Psoas muscle (tissue), 8 donors: ENCODE data around the gene FAM193A. TPM values are rescaled to one million over a fixed set of nuclear protein-coding genes. Genes with fewer than 3 reads are reported as not detected.

ENCODE experiments used
- ATAC-seq, 4 donors: fragments of 200-7000 bp; cut with Tn5 transposase; one replicate each; pipeline ENCODE4 v1.9.1; 2020; ENCODE audit warnings: moderate library complexity in 3 of 4, mild to moderate bottlenecking in 2 of 4
- DNase-seq, 2 donors: peaks; one replicate each; pipeline ENCODE4 v3.0.0-alpha.2; 2020
- H3K27ac ChIP-seq: fragments of 200-600 bp; one replicate; pipeline ENCODE4 v1.8.0; 2022
- H3K27me3 ChIP-seq, 3 donors: fragments of 200-600 bp in 1 of 3; one replicate each; pipeline versions ENCODE4 v1.6.1 to v1.8.0; 2013 to 2022; ENCODE audit warnings: low read length in 2 of 3, mild to moderate bottlenecking in 2 of 3, moderate library complexity in 1 of 3; ENCODE audit not compliant: insufficient read depth in 3 of 3
- H3K36me3 ChIP-seq, 2 donors: fragments of 200-600 bp in 1 of 2; one replicate each; pipeline versions ENCODE4 v1.6.1 to v1.8.0; 2013 to 2022; ENCODE audit warnings: low read depth in 1 of 2, mild to moderate bottlenecking in 1 of 2, moderate library complexity in 1 of 2; ENCODE audit not compliant: insufficient read depth in 1 of 2
- H3K4me1 ChIP-seq: fragments of 200-600 bp; one replicate; pipeline ENCODE4 v1.8.0; 2022
- H3K4me3 ChIP-seq: fragments of 200-600 bp; one replicate; pipeline ENCODE4 v1.8.0; 2022; ENCODE audit warnings: mild to moderate bottlenecking
- H3K9me3 ChIP-seq: fragments of 200-600 bp; one replicate; pipeline ENCODE4 v1.8.0; 2022
- WGBS, 3 donors: extraction: QIAGEN DNeasy Blood & Tissue Kit; methylation state at CpG; one replicate each; pipeline versions ENCODE4 v1.1.6 to v1.1.7; 2013; 5-methylcytosine and 5-hydroxymethylcytosine counted together
- intact Hi-C, 2 donors: fragments of 100-400 bp; cut with DNase I; formaldehyde crosslinking; loops; one replicate each; pipeline versions ENCODE4 v1.11.0 to v1.14.2; 2022
- polyA plus RNA-seq, 3 donors: library from polyadenylated mRNA; stranded (reverse); fragments of 200-250 nt; gene quantifications; one replicate each; pipeline ENCODE4 v1.2.3, GENCODE V29; 2013
- total RNA-seq, 4 donors: library from RNA; stranded (reverse); fragmentation: NEBNext Ultra II Directional in 2 of 4; extraction: Animal tissue kit (Norgen Biotek cat#: 25700) in 2 of 4; gene quantifications; one replicate each; pipeline versions ENCODE4 v1.2.1 to v1.2.4, GENCODE V29; 2021 to 2023
- TF ChIP-seq, protein P1 (sequence below): fragments of 200-600 bp; IDR thresholded peaks from one replicate; pipeline ENCODE4 v1.8.0; 2022; ENCODE audit warnings: antibody characterized with exemption
- donor health status: healthy with polysubstance abuse.
- donor health status: DM: no; HTN: no; CAD: no; lungs with moderate emphysema.
- donor health status: Bipolar disorder and iron deficiency.
- donor health status: healthy.
- donor health status: DM: yes; HTN: yes; CAD: no.
- donor health status: DM: no; HTN: no; CAD: no.
- donor health status: DM: no; HTN: no; CAD: no.
- donor health status: DM: yes; HTN: yes; CAD: no.

Gene FAM193A
- total and polyA plus RNA-seq, 7 donors = 7.5 to 20.0 (median 14.6) TPM

DNA sequence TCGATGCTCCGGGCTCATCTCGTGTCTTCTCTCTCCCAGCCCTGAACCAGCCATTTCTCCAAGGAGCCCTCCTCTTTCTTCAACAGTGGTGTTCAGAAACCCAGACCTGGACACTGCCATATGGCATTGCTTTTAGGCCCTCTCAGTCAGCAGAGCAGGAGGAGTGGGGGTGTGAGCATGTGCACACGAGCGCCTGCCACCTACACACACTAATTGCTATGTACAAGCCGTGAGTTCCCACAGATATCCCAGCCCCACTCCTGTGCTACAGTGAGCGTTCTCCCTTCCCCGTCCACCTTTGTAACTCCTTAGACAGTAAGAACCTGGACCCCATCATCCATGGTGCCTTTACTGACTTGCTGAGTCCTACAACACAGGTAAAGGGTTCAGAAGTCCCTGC, 165.9 kb downstream of the FAM193A start:
- no peak for DNase-seq
- intact Hi-C loops = no loop called here
- no peaks in the 10 kb centered on the region for H3K27me3 ChIP-seq
- no peak overlapping the region for H3K4me3 ChIP-seq
- TF ChIP-seq, protein P1, sequence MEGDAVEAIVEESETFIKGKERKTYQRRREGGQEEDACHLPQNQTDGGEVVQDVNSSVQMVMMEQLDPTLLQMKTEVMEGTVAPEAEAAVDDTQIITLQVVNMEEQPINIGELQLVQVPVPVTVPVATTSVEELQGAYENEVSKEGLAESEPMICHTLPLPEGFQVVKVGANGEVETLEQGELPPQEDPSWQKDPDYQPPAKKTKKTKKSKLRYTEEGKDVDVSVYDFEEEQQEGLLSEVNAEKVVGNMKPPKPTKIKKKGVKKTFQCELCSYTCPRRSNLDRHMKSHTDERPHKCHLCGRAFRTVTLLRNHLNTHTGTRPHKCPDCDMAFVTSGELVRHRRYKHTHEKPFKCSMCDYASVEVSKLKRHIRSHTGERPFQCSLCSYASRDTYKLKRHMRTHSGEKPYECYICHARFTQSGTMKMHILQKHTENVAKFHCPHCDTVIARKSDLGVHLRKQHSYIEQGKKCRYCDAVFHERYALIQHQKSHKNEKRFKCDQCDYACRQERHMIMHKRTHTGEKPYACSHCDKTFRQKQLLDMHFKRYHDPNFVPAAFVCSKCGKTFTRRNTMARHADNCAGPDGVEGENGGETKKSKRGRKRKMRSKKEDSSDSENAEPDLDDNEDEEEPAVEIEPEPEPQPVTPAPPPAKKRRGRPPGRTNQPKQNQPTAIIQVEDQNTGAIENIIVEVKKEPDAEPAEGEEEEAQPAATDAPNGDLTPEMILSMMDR = no peak
- H3K36me3 ChIP-seq = peaks cover 10 to 86% of the 10 kb centered on the region in 2 donors
- WGBS, 3 donors = 94 to 95% (median 95%) methylated on average over 8 of the region's 8 CpGs
- H3K27ac ChIP-seq = no peak overlapping the region
- H3K4me1 ChIP-seq = no peaks in the 10 kb centered on the region
- no peak for ATAC-seq
- H3K9me3 ChIP-seq = no peaks in the 10 kb centered on the region

DNA sequence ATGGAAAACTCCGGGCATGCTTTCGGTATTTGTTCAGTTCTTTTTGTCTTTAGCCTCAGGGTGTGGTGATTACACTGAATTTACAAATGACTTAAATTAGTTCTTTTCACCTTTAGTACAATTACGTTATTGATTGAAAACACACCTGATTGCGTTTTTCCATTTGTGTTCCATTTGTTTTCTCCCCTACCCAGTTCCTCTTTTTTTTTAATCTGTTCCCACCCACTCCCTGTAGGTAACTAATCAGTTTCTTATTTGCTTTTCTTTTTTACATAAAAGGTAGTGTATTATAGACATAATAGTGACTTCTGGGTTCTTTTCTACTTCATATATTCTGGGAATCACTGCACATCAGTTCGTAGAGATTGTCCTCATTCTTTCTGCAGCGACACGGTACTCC, 166.3 kb downstream of the FAM193A start:
- TF ChIP-seq, protein P1 = no peak
- WGBS, 3 donors = 88 to 90% (median 90%) methylated on average over 7 of the region's 7 CpGs
- intact Hi-C loops = no loop called here
- H3K27me3 ChIP-seq = no peaks in the 10 kb centered on the region
- H3K4me3 ChIP-seq = no peak overlapping the region
- no peaks in the 10 kb centered on the region for H3K4me1 ChIP-seq
- no peaks in the 10 kb centered on the region for H3K9me3 ChIP-seq
- H3K36me3 ChIP-seq = peaks cover 6 to 82% of the 10 kb centered on the region in 2 donors
- ATAC-seq (no peak), DNase-seq (no peak)
- no peak overlapping the region for H3K27ac ChIP-seq

DNA sequence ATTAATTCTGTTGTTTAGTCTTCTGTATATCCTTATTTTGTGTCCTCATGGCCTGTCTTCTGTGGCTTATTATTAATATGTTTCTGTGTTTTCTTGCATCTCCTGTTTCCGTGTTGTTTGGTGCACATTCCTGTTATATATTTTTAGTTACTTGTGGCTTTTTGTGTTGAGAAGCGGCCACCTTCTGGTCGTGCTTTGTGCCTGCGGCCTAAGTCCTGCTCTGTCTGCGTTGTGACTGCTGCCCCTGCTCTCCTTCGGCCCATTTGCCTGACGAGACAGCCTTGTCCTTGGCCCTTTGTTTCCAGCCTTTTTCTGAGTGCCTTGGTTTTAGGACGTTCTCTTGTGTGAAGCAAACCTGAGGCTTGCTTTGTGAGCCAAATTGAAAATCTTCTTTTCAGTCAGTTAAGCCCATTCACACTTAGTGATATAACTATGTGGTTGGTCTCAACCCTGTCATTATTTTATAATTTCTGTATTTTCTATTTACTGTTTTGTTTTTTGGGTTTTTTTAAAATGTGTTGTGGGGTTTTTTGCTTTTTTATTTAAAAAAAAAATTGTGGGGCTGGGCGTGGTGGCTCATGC, 175.9 kb downstream of the FAM193A start:
- H3K4me1 ChIP-seq = no peaks in the 10 kb centered on the region
- DNase-seq = peak in 1 of 2 donors; percentile 28
- no peaks in the 10 kb centered on the region for H3K27me3 ChIP-seq
- intact Hi-C loops = no loop called here
- no peak overlapping the region for H3K27ac ChIP-seq
- TF ChIP-seq, protein P1 = no peak
- peaks cover 3 to 41% of the 10 kb centered on the region in 2 donors for H3K36me3 ChIP-seq
- no peak overlapping the region for H3K4me3 ChIP-seq
- 80 to 92% (median 91%) methylated on average over 9 of the region's 9 CpGs for WGBS, 3 donors
- ATAC-seq = no peak
- no peaks in the 10 kb centered on the region for H3K9me3 ChIP-seq

DNA sequence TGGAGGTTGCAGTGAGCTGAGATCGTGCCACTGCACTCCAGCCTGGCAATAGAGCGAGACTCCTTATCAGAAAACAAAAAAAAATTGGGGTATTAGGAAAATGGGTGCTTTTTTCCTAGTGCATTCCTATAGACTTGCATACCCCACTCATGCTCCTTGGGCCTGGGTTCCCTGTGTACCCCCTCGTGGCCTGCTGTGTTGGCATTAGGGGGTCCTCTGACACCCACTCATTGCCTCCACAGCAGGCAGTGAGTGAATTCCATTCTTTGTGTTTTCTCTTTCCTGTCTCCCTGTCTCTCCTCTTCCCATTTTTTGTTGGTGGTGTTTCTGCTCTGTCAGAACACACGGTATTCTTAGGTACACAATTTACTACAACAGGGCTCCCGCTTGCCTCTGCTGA, 176.9 kb downstream of the FAM193A start:
- Histone ChIP-seq H3K4me1 (no peaks in the 10 kb centered on the region), H3K9me3 (no peaks in the 10 kb centered on the region), H3K36me3 (peaks cover 3 to 45% of the 10 kb centered on the region in 2 donors), H3K27ac (peak overlapping the region; percentile 38), H3K27me3 (no peaks in the 10 kb centered on the region), H3K4me3 (no peak overlapping the region)
- intact Hi-C loops = no loop called here
- TF ChIP-seq, protein P1 = no peak
- ATAC-seq (no peak), DNase-seq (no peak)
- WGBS, 3 donors = 91 to 96% (median 95%) methylated on average over 5 of the region's 5 CpGs
